Neural progenitor cell (in vitro differentiated cells): ENCODE measurements around the gene CHCHD6.

Experiments
- CTCF ChIP-seq: fragments of 200-600 bp; sonication (generic); IDR thresholded peaks from 2 replicates; pipeline ENCODE4 v1.5.1; 2017; ENCODE audit warnings: antibody characterized with exemption, mild to moderate bottlenecking
- EZH2phosphoT487 ChIP-seq: fragments of 200-600 bp; sonication (generic); IDR thresholded peaks from 2 replicates; pipeline ENCODE4 v1.6.1; 2017; ENCODE audit warnings: antibody characterized with exemption

GRCh38 chr3:126832933-126833332 lies 128.9 kb downstream of the CHCHD6 start:
- TF ChIP-seq CTCF (no peak), EZH2phosphoT487 (no peak)
